Erythroblast (primary cell): ENCODE results near the gene S100A8.

Source experiments
- GATA1 ChIP-seq: IDR thresholded peaks from 2 replicates; pipeline ENCODE4 v1.6.1; 2011; ENCODE audit warnings: low read depth, mild to moderate bottlenecking, control low read depth, low read length, moderate library complexity
- POLR2A ChIP-seq: IDR thresholded peaks from 2 replicates; pipeline ENCODE4 v1.6.1; 2011; ENCODE audit warnings: mild to moderate bottlenecking, low read length

DNA sequence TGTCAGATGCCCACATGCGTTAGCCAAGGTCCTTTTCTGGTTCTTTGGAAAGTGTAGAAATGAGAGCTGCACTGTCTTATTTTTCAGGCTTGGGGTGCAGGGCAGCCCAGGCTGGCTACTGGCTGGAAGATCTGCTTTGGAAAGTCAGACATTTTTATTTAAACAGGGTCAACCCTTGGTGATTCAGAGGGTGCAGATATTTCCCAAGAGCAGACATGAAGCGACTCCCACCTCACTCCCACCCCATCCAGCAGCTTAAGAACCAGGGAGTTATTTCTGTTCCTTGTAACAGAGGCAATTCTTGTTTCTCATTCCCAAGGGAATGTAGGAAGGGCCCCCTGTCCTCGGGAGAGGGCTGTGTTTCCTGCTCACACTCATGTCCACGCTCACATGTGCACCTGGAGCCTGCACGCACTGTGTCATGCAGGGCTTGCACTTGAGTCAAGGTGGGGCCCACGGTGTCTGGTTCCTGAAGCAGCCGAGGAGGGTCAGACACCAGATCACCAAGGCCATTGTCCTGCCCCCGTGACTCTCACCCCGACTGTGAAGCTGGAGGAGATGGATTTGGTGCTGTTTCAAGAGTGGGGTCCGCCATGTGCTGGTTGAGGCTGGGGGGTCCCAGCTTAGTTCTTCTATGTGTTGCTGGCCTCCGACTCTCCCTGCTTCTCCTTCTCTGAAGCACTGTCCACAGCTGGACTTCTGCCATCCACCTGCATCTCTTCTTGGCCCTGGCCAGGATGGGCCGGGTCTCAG, 26.4 kb upstream of the S100A8 start:
- TF ChIP-seq POLR2A: no peak
- no peak for TF ChIP-seq GATA1
